SK-N-SH (cell line): ENCODE measurements around the gene AGTRAP.

Experiments
- EP300 ChIP-seq, 2 experiments: IDR thresholded peaks; 2 replicates each; pipeline versions ENCODE4 v1.4.0 to v1.6.1; 2012; ENCODE audit warnings: borderline replicate concordance in 1 of 2, low read depth in 1 of 2, low read length in 1 of 2
- RXRA ChIP-seq: IDR thresholded peaks from 2 replicates; pipeline ENCODE4 v1.4.0; 2012; ENCODE audit warnings: low read depth, mild to moderate bottlenecking, borderline replicate concordance
- TAF1 ChIP-seq: IDR thresholded peaks from 2 replicates; pipeline ENCODE4 v1.6.1; 2012; ENCODE audit warnings: low read depth, mild to moderate bottlenecking, low read length, moderate library complexity, borderline replicate concordance
- TF ChIP-seq, protein P1 (sequence below): IDR thresholded peaks from 2 replicates; pipeline ENCODE4 v1.4.0; 2012; ENCODE audit warnings: low read depth
- TF ChIP-seq, protein P2 (sequence below): fragments of 200-600 bp; sonication (generic); IDR thresholded peaks from 2 replicates; pipeline ENCODE4 v1.6.1; 2017; ENCODE audit warnings: antibody characterized with exemption, mild to moderate bottlenecking, moderate library complexity
- TF ChIP-seq, protein P3 (sequence below): IDR thresholded peaks from 2 replicates; pipeline ENCODE4 v1.6.1; 2012; ENCODE audit warnings: mild to moderate bottlenecking, low read depth, low read length, moderate library complexity

GRCh38 chr1:11691302-11691914 is 44.5 kb upstream of the AGTRAP start, which contains the start of gene DRAXIN:
- TF ChIP-seq, protein P1, sequence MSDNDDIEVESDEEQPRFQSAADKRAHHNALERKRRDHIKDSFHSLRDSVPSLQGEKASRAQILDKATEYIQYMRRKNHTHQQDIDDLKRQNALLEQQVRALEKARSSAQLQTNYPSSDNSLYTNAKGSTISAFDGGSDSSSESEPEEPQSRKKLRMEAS, result no peak
- TF ChIP-seq EP300 (IDR thresholded peaks at IDR 0.05; ENCODE audit: borderline replicate concordance in 1 of 2, low read depth in 1 of 2, low read length in 1 of 2) (no peak), TAF1 (no peak), RXRA (no peak)
- TF ChIP-seq, protein P2, sequence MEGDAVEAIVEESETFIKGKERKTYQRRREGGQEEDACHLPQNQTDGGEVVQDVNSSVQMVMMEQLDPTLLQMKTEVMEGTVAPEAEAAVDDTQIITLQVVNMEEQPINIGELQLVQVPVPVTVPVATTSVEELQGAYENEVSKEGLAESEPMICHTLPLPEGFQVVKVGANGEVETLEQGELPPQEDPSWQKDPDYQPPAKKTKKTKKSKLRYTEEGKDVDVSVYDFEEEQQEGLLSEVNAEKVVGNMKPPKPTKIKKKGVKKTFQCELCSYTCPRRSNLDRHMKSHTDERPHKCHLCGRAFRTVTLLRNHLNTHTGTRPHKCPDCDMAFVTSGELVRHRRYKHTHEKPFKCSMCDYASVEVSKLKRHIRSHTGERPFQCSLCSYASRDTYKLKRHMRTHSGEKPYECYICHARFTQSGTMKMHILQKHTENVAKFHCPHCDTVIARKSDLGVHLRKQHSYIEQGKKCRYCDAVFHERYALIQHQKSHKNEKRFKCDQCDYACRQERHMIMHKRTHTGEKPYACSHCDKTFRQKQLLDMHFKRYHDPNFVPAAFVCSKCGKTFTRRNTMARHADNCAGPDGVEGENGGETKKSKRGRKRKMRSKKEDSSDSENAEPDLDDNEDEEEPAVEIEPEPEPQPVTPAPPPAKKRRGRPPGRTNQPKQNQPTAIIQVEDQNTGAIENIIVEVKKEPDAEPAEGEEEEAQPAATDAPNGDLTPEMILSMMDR, result no peak
- TF ChIP-seq, protein P3, sequence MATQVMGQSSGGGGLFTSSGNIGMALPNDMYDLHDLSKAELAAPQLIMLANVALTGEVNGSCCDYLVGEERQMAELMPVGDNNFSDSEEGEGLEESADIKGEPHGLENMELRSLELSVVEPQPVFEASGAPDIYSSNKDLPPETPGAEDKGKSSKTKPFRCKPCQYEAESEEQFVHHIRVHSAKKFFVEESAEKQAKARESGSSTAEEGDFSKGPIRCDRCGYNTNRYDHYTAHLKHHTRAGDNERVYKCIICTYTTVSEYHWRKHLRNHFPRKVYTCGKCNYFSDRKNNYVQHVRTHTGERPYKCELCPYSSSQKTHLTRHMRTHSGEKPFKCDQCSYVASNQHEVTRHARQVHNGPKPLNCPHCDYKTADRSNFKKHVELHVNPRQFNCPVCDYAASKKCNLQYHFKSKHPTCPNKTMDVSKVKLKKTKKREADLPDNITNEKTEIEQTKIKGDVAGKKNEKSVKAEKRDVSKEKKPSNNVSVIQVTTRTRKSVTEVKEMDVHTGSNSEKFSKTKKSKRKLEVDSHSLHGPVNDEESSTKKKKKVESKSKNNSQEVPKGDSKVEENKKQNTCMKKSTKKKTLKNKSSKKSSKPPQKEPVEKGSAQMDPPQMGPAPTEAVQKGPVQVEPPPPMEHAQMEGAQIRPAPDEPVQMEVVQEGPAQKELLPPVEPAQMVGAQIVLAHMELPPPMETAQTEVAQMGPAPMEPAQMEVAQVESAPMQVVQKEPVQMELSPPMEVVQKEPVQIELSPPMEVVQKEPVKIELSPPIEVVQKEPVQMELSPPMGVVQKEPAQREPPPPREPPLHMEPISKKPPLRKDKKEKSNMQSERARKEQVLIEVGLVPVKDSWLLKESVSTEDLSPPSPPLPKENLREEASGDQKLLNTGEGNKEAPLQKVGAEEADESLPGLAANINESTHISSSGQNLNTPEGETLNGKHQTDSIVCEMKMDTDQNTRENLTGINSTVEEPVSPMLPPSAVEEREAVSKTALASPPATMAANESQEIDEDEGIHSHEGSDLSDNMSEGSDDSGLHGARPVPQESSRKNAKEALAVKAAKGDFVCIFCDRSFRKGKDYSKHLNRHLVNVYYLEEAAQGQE, result no peak
